WTC11 (cell line): ENCODE data around the gene CARS1.

Experiments used
- CREB1 ChIP-seq: sonication (generic); formaldehyde crosslinking; IDR thresholded peaks from 2 replicates; pipeline ENCODE4 v1.8.0; 2023; ENCODE audit warnings: mild to moderate bottlenecking, missing genetic modification reagents
- CTCF ChIP-seq: fragments of 200-600 bp; IDR thresholded peaks from 2 replicates; pipeline ENCODE4 v1.8.0; 2022; ENCODE audit warnings: antibody characterized with exemption
- E2F4 ChIP-seq: sonication (generic); formaldehyde crosslinking; IDR thresholded peaks from 2 replicates; pipeline ENCODE4 v1.8.1; 2022; ENCODE audit warnings: low read depth, mild to moderate bottlenecking, moderate library complexity, missing genetic modification reagents, borderline replicate concordance
- ETV6 ChIP-seq: sonication (generic); formaldehyde crosslinking; IDR thresholded peaks from 2 replicates; pipeline ENCODE4 v1.8.1; 2022; ENCODE audit warnings: mild to moderate bottlenecking, missing genetic modification reagents
- JUN ChIP-seq: sonication (generic); formaldehyde crosslinking; IDR thresholded peaks from 2 replicates; pipeline ENCODE4 v1.8.0; 2023; ENCODE audit warnings: mild to moderate bottlenecking, missing genetic modification reagents
- NFYB ChIP-seq: sonication (generic); formaldehyde crosslinking; conservative IDR thresholded peaks from 2 replicates; pipeline ENCODE4 v1.8.0; 2022; ENCODE audit warnings: low read depth, missing genetic modification reagents
- NR1H2 ChIP-seq: sonication (generic); formaldehyde crosslinking; IDR thresholded peaks from 2 replicates; pipeline ENCODE4 v1.9.0; 2021; ENCODE audit warnings: mild to moderate bottlenecking, moderate library complexity, missing genetic modification reagents
- NR3C1 ChIP-seq: sonication (generic); formaldehyde crosslinking; conservative IDR thresholded peaks from 2 replicates; pipeline ENCODE4 v1.8.1; 2023; ENCODE audit warnings: low read depth, mild to moderate bottlenecking, missing genetic modification reagents
- SMAD3 ChIP-seq: sonication (generic); formaldehyde crosslinking; IDR thresholded peaks from 2 replicates; pipeline ENCODE4 v1.8.0; 2022; ENCODE audit warnings: missing genetic modification reagents, mild to moderate bottlenecking, borderline replicate concordance
- USF1 ChIP-seq: sonication (generic); formaldehyde crosslinking; IDR thresholded peaks from 2 replicates; pipeline ENCODE4 v1.8.0; 2022; ENCODE audit warnings: mild to moderate bottlenecking, missing genetic modification reagents

GRCh38 chr11:3099178-3099577 is 42.0 kb upstream of the CARS1 start:
- TF ChIP-seq CTCF, result no peak
- no peak for TF ChIP-seq ETV6
- TF ChIP-seq CREB1 (CRISPR knock-in tag), result no peak
- no peak for TF ChIP-seq NR3C1 (CRISPR knock-in tag)
- no peak for TF ChIP-seq NR1H2 (CRISPR knock-in tag)
- TF ChIP-seq JUN, result no peak
- TF ChIP-seq NFYB, result no peak
- TF ChIP-seq USF1 (CRISPR knock-in tag), result no peak
- no peak for TF ChIP-seq SMAD3 (CRISPR knock-in tag)
- TF ChIP-seq E2F4 (CRISPR knock-in tag), result no peak
